ENCODE results near the gene PCDHGB1. TPM values are rescaled to one million over a fixed set of nuclear protein-coding genes. Genes with fewer than 3 reads are reported as not detected.

The PCDHGB1 gene
- total RNA-seq (2021) (4.9 to 5.6 TPM (median 5.5 TPM) in 3 replicates), Bru-seq, nascent RNA (percentile 77 among the genes with signal in this experiment)
- long read RNA-seq, experiment 1, partial matches to known transcripts = 0 of 2 reads
- long read RNA-seq, experiment 1, other reads (novel, unspliced or antisense) = 0 of 2 reads
- long read RNA-seq, experiment 2, partial matches to known transcripts = 0 of 1 reads
- long read RNA-seq, experiment 2, other reads (novel, unspliced or antisense) = 0 of 1 reads
- long read RNA-seq, experiment 3 = 0 reads

DNA sequence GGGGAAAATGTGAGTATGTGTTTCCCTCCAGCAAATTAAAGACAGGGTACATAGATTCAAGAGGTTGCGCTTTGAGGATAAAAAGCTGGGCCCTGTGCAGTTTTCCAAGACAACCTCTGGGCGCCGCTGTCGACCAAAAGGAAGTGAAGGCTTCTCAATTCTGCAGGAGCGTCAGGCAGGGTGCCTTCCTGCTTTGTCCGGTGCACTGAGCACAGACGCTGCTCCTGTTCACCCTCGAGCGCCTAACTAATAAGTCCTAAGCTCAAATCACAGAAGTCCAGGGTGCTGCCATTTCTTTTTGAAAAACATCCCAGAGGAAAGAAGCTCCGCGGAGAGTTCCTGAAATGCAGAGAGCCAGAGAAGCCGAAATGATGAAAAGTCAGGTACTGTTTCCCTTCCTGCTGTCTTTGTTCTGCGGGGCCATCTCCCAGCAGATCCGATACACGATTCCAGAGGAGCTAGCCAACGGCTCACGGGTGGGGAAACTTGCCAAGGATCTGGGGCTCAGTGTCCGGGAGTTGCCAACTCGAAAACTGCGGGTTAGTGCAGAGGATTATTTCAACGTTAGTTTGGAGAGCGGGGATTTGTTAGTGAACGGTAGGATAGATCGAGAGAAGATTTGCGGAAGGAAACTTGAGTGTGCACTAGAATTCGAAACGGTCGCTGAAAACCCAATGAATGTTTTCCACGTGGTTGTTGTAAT, at the start of gene PCDHGB1:
PCDHGB1 (plus strand) TSS at position 183 of the 703 bp plus-strand sequence; CDS start at position 345, 162 bp downstream.
- peaks cover 2% of the 10 kb centered on the region for H3K4me1 Mint-ChIP-seq
- peak within 1 kb of the TSS; percentile 72 for H3K4me3 Mint-ChIP-seq
- H3K27me3 Mint-ChIP-seq (ENCODE audit: low read depth) = peaks cover 3% of the 10 kb centered on the region
- ChIA-PET CTCF (interaction anchor here (0.7 to 3.7 kb wide), 45 partner anchors 8 to 269 kb away, joined by 3 to 27 read pairs (median 6); partner anchors contain the start of genes DIAPH1, PCDHB10, PCDHB11 and PCDHB13), POLR2A (interaction anchor here (0.6 kb wide), 1 partner anchor 286 kb away, joined by 3 read pairs; no protein-coding TSS in a partner anchor)
- peaks cover 54% of the 10 kb centered on the region for H3K36me3 Mint-ChIP-seq
- ATAC-seq (peak; percentile 96), DNase-seq (ENCODE audit: low spot score) (peak; percentile 86)
- H3K27ac Mint-ChIP-seq = peak within 1 kb of the TSS; percentile 47; the same call in 1 of the 2 replicates
- TF ChIP-seq, protein P1, sequence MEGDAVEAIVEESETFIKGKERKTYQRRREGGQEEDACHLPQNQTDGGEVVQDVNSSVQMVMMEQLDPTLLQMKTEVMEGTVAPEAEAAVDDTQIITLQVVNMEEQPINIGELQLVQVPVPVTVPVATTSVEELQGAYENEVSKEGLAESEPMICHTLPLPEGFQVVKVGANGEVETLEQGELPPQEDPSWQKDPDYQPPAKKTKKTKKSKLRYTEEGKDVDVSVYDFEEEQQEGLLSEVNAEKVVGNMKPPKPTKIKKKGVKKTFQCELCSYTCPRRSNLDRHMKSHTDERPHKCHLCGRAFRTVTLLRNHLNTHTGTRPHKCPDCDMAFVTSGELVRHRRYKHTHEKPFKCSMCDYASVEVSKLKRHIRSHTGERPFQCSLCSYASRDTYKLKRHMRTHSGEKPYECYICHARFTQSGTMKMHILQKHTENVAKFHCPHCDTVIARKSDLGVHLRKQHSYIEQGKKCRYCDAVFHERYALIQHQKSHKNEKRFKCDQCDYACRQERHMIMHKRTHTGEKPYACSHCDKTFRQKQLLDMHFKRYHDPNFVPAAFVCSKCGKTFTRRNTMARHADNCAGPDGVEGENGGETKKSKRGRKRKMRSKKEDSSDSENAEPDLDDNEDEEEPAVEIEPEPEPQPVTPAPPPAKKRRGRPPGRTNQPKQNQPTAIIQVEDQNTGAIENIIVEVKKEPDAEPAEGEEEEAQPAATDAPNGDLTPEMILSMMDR (IDR thresholded peaks at IDR 0.05) = peak; percentile 50
- 0 out of 2 replicates have a peak, but pooled peaks have one; percentile 25 for TF ChIP-seq SP1 (CRISPR knock-in tag; conservative IDR thresholded peaks at IDR 0.05)
- TF ChIP-seq, protein P2, sequence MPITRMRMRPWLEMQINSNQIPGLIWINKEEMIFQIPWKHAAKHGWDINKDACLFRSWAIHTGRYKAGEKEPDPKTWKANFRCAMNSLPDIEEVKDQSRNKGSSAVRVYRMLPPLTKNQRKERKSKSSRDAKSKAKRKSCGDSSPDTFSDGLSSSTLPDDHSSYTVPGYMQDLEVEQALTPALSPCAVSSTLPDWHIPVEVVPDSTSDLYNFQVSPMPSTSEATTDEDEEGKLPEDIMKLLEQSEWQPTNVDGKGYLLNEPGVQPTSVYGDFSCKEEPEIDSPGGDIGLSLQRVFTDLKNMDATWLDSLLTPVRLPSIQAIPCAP (CRISPR knock-in tag; IDR thresholded peaks at IDR 0.05) = no peak
- peaks cover 52% of the 10 kb centered on the region for H3K9me3 Mint-ChIP-seq

DNA sequence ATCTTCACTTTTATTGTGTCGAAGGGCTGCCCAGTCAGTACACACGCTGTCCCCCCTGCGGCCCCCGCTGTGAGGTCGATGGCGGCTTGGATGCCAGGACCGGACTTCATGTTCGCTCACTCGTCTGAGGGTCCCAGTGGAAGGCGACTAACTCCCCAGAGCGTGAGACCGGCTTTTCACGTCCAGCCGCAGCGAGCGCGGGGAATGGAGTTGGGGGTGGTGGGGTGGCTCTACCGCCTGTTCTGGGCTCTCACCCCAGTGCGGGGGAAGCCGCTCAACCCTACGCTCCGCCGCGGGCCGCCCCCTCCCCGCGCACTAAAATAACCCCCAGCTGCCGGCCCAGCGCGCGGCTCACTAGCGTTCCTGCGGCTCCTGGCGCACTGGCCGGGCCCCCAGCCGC, 46.1 kb upstream of the PCDHGB1 start, which contains the start of gene SLC25A2:
SLC25A2 (minus strand) TSS at position 294 of the 400 bp plus-strand sequence; CDS start at position 110, 184 bp downstream.
- no peak within 1 kb of the TSS for H3K4me3 Mint-ChIP-seq
- TF ChIP-seq, protein P1 (IDR thresholded peaks at IDR 0.05) = no peak
- TF ChIP-seq, protein P3, sequence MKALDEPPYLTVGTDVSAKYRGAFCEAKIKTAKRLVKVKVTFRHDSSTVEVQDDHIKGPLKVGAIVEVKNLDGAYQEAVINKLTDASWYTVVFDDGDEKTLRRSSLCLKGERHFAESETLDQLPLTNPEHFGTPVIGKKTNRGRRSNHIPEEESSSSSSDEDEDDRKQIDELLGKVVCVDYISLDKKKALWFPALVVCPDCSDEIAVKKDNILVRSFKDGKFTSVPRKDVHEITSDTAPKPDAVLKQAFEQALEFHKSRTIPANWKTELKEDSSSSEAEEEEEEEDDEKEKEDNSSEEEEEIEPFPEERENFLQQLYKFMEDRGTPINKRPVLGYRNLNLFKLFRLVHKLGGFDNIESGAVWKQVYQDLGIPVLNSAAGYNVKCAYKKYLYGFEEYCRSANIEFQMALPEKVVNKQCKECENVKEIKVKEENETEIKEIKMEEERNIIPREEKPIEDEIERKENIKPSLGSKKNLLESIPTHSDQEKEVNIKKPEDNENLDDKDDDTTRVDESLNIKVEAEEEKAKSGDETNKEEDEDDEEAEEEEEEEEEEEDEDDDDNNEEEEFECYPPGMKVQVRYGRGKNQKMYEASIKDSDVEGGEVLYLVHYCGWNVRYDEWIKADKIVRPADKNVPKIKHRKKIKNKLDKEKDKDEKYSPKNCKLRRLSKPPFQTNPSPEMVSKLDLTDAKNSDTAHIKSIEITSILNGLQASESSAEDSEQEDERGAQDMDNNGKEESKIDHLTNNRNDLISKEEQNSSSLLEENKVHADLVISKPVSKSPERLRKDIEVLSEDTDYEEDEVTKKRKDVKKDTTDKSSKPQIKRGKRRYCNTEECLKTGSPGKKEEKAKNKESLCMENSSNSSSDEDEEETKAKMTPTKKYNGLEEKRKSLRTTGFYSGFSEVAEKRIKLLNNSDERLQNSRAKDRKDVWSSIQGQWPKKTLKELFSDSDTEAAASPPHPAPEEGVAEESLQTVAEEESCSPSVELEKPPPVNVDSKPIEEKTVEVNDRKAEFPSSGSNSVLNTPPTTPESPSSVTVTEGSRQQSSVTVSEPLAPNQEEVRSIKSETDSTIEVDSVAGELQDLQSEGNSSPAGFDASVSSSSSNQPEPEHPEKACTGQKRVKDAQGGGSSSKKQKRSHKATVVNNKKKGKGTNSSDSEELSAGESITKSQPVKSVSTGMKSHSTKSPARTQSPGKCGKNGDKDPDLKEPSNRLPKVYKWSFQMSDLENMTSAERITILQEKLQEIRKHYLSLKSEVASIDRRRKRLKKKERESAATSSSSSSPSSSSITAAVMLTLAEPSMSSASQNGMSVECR (CRISPR knock-in tag; IDR thresholded peaks at IDR 0.05; ENCODE audit: borderline replicate concordance) = no peak
- TF ChIP-seq NFE2L1 (CRISPR knock-in tag; IDR thresholded peaks at IDR 0.05) (no peak), CREB1 (CRISPR knock-in tag; IDR thresholded peaks at IDR 0.05) (no peak), SP1 (CRISPR knock-in tag; conservative IDR thresholded peaks at IDR 0.05) (no peak), EMX1 (CRISPR knock-in tag; IDR thresholded peaks at IDR 0.05) (no peak), IRF2 (CRISPR knock-in tag; IDR thresholded peaks at IDR 0.05; ENCODE audit: borderline replicate concordance, low read depth) (no peak), JUN (CRISPR knock-in tag; IDR thresholded peaks at IDR 0.05) (no peak), ZNF671 (CRISPR knock-in tag; IDR thresholded peaks at IDR 0.05) (no peak)
- TF ChIP-seq, protein P4, sequence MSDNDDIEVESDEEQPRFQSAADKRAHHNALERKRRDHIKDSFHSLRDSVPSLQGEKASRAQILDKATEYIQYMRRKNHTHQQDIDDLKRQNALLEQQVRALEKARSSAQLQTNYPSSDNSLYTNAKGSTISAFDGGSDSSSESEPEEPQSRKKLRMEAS (CRISPR knock-in tag; IDR thresholded peaks at IDR 0.05) = no peak
- TF ChIP-seq, protein P5, sequence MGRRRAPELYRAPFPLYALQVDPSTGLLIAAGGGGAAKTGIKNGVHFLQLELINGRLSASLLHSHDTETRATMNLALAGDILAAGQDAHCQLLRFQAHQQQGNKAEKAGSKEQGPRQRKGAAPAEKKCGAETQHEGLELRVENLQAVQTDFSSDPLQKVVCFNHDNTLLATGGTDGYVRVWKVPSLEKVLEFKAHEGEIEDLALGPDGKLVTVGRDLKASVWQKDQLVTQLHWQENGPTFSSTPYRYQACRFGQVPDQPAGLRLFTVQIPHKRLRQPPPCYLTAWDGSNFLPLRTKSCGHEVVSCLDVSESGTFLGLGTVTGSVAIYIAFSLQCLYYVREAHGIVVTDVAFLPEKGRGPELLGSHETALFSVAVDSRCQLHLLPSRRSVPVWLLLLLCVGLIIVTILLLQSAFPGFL (CRISPR knock-in tag; IDR thresholded peaks at IDR 0.05; ENCODE audit: borderline replicate concordance) = no peak
- TF ChIP-seq, protein P6, sequence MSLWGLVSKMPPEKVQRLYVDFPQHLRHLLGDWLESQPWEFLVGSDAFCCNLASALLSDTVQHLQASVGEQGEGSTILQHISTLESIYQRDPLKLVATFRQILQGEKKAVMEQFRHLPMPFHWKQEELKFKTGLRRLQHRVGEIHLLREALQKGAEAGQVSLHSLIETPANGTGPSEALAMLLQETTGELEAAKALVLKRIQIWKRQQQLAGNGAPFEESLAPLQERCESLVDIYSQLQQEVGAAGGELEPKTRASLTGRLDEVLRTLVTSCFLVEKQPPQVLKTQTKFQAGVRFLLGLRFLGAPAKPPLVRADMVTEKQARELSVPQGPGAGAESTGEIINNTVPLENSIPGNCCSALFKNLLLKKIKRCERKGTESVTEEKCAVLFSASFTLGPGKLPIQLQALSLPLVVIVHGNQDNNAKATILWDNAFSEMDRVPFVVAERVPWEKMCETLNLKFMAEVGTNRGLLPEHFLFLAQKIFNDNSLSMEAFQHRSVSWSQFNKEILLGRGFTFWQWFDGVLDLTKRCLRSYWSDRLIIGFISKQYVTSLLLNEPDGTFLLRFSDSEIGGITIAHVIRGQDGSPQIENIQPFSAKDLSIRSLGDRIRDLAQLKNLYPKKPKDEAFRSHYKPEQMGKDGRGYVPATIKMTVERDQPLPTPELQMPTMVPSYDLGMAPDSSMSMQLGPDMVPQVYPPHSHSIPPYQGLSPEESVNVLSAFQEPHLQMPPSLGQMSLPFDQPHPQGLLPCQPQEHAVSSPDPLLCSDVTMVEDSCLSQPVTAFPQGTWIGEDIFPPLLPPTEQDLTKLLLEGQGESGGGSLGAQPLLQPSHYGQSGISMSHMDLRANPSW (CRISPR knock-in tag; conservative IDR thresholded peaks at IDR 0.05; ENCODE audit: low read depth) = no peak
- TF ChIP-seq, protein P7, sequence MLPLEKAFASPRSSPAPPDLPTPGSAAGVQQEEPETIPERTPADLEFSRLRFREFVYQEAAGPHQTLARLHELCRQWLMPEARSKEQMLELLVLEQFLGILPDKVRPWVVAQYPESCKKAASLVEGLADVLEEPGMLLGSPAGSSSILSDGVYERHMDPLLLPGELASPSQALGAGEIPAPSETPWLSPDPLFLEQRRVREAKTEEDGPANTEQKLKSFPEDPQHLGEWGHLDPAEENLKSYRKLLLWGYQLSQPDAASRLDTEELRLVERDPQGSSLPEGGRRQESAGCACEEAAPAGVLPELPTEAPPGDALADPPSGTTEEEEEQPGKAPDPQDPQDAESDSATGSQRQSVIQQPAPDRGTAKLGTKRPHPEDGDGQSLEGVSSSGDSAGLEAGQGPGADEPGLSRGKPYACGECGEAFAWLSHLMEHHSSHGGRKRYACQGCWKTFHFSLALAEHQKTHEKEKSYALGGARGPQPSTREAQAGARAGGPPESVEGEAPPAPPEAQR (CRISPR knock-in tag; IDR thresholded peaks at IDR 0.05) = no peak
- TF ChIP-seq, protein P8, sequence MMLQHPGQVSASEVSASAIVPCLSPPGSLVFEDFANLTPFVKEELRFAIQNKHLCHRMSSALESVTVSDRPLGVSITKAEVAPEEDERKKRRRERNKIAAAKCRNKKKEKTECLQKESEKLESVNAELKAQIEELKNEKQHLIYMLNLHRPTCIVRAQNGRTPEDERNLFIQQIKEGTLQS (CRISPR knock-in tag; conservative IDR thresholded peaks at IDR 0.05) = no peak

More for the DNA sequence above, 46.1 kb upstream of the PCDHGB1 start, which contains the start of gene SLC25A2:
- CTCF ChIA-PET = interaction anchor here (0.7 kb wide), 1 partner anchor 80 kb away, joined by 3 read pairs; the partner anchor contains the start of gene PCDHB14
- DNase-seq (ENCODE audit: low spot score) (no peak), ATAC-seq (no peak)
- peaks cover 8% of the 10 kb centered on the region for H3K9me3 Mint-ChIP-seq
- POLR2A ChIA-PET = interaction anchor here (0.7 kb wide), 1 partner anchor 121 kb away, joined by 3 read pairs; no protein-coding TSS in a partner anchor
- no peaks in the 10 kb centered on the region for H3K4me1 Mint-ChIP-seq
- no peak within 1 kb of the TSS for H3K27ac Mint-ChIP-seq
- no peaks in the 10 kb centered on the region for H3K27me3 Mint-ChIP-seq (ENCODE audit: low read depth)
- H3K36me3 Mint-ChIP-seq = no peaks in the 10 kb centered on the region; the same call in 1 of the 2 replicates

All from WTC11 (cell line).